HCT116 (cell line): Measurements from ENCODE around the gene FCHO2. TPM values are rescaled to one million over a fixed set of nuclear protein-coding genes. Genes with fewer than 3 reads are reported as not detected.

Experiments
- ATAC-seq: fragments of 200-7000 bp; cut with Tn5 transposase; 2 replicates; pipeline ENCODE4 v1.9.1; 2020; ENCODE audit warnings: mild to moderate bottlenecking, moderate library complexity
- BruUV-seq: library from RNA; stranded (reverse); fragments of 400-500 nt; replicated peaks from 2 replicates; lab custom pipeline; 2021; lab: Mats Ljungman, UMichigan
- CTCF ChIA-PET: fragments of 300-600 bp; sonication (Branson Sonifier 250); formaldehyde crosslinking; loops from one replicate; lab custom pipeline; 2021; ENCODE audit warnings: antibody characterized with exemption; lab: Charles Lee
- POLR2A ChIA-PET: fragments of 300-600, 350-600 bp; sonication (Branson Sonifier 250); formaldehyde crosslinking; loops from one replicate; lab custom pipeline; 2021; ENCODE audit warnings: antibody characterized with exemption; lab: Charles Lee
- RAD21 ChIA-PET, 2 experiments: fragments of 300-600 bp; sonication (Branson Sonifier 250); formaldehyde crosslinking; loops; one replicate each; lab custom pipeline; 2023; ENCODE audit warnings: low total read pairs in 2 of 2; ENCODE audit not compliant: uncharacterized antibody in 2 of 2, unreplicated experiment in 2 of 2, low non-redundant PET in 1 of 2; lab: Charles Lee
- DNase-seq: peaks from one replicate; pipeline ENCODE4 v3.0.0-alpha.2; 2010; ENCODE audit warnings: low read depth, low spot score
- H2AFZ ChIP-seq: fragments of 200-600 bp; shearing (Covaris generic), sonication (generic); 2 replicates; pipeline ENCODE4 v1.6.1; 2017; ENCODE audit warnings: low read depth, mixed run types, mixed read lengths, antibody characterized with exemption, low read length; ENCODE audit not compliant: poor library complexity, severe bottlenecking
- H3K27ac ChIP-seq: 2 replicates; pipeline ENCODE4 v1.5.1; 2012; ENCODE audit warnings: low read depth, low read length
- H3K27me3 ChIP-seq: fragments of 200-600 bp; sonication (generic); 2 replicates; pipeline ENCODE4 v1.6.1; 2016; ENCODE audit warnings: mixed run types, low read length, mixed read lengths; ENCODE audit not compliant: insufficient read depth
- H3K36me3 ChIP-seq, 2 experiments: fragments of 200-500 bp in 1 of 2; fragments of 200-600 bp in 1 of 2; sonication (Bioruptor generic) in 1 of 2; sonication (generic) in 1 of 2; 2 replicates each; pipeline versions ENCODE4 v1.5.1 to v1.6.1; 2014 to 2016; ENCODE audit warnings: low read length in 2 of 2, inconsistent platforms in 1 of 2, mixed read lengths in 1 of 2, mixed run types in 1 of 2; ENCODE audit not compliant: insufficient read depth in 2 of 2, control insufficient read depth in 1 of 2
- H3K4me1 ChIP-seq, 2 experiments: fragments of 200-600 bp in 1 of 2; sonication (generic) in 1 of 2; 2 replicates each; pipeline versions ENCODE4 v1.5.1 to v1.6.1; 2012 to 2017; ENCODE audit warnings: low read length in 2 of 2, inconsistent platforms in 1 of 2, mild to moderate bottlenecking in 1 of 2, mixed read lengths in 1 of 2, mixed run types in 1 of 2, moderate library complexity in 1 of 2; ENCODE audit not compliant: insufficient read depth in 2 of 2, control insufficient read depth in 1 of 2
- H3K4me2 ChIP-seq: fragments of 200-600 bp; sonication (generic); 2 replicates; pipeline ENCODE4 v1.6.1; 2017; ENCODE audit warnings: mixed run types, low read length, mixed read lengths
- H3K4me3 ChIP-seq, 2 experiments: fragments of 200-600 bp in 1 of 2; sonication (generic) in 1 of 2; replicated peaks in 1 of 2; 2 replicates each; pipeline ENCODE4 v1.5.1; 2011 to 2016; ENCODE audit warnings: low read length in 2 of 2, control low read depth in 1 of 2, low read depth in 1 of 2, mild to moderate bottlenecking in 1 of 2, mixed read lengths in 1 of 2, mixed run types in 1 of 2
- H3K79me2 ChIP-seq: fragments of 200-600 bp; sonication (generic); 2 replicates; pipeline ENCODE4 v1.6.1; 2017; ENCODE audit warnings: mild to moderate bottlenecking, mixed run types, low read length, moderate library complexity, mixed read lengths; ENCODE audit not compliant: insufficient read depth
- H3K9ac ChIP-seq: fragments of 200-600 bp; sonication (generic); 2 replicates; pipeline ENCODE4 v1.6.1; 2016; ENCODE audit warnings: low read length, mixed read lengths
- H3K9me2 ChIP-seq: fragments of 200-600 bp; sonication (generic), shearing (Covaris generic); 2 replicates; pipeline ENCODE4 v1.6.1; 2017; ENCODE audit warnings: mixed run types, mild to moderate bottlenecking, moderate library complexity; ENCODE audit not compliant: insufficient read depth
- H3K9me3 ChIP-seq, 2 experiments: fragments of 200-500 bp in 1 of 2; fragments of 200-600 bp in 1 of 2; sonication (Bioruptor generic) in 1 of 2; sonication (generic) in 1 of 2; 2 replicates each; pipeline ENCODE4 v1.6.1; 2014 to 2017; ENCODE audit warnings: low read length in 2 of 2, mixed read lengths in 2 of 2, inconsistent platforms in 1 of 2, low read depth in 1 of 2, mild to moderate bottlenecking in 1 of 2, mixed run types in 1 of 2, moderate library complexity in 1 of 2; ENCODE audit not compliant: control insufficient read depth in 1 of 2, insufficient read depth in 1 of 2
- H4K20me1 ChIP-seq: fragments of 200-600 bp; sonication (generic), shearing (Covaris generic); 2 replicates; pipeline ENCODE4 v1.6.1; 2017; ENCODE audit warnings: mixed run types, mild to moderate bottlenecking, moderate library complexity; ENCODE audit not compliant: insufficient read depth
- CEBPB ChIP-seq: IDR thresholded peaks from 2 replicates; pipeline ENCODE4 v1.6.1; 2012; ENCODE audit warnings: low read depth
- EGR1 ChIP-seq: IDR thresholded peaks from 2 replicates; pipeline ENCODE4 v1.6.1; 2012; ENCODE audit warnings: low read depth
- ELF1 ChIP-seq: IDR thresholded peaks from 2 replicates; pipeline ENCODE4 v1.6.1; 2012; ENCODE audit warnings: low read depth, borderline replicate concordance
- EZH2 ChIP-seq: fragments of 200-600 bp; sonication (generic); IDR thresholded peaks from 2 replicates; pipeline ENCODE4 v1.6.1; 2017; ENCODE audit warnings: antibody characterized with exemption, mixed run types
- FOSL1 ChIP-seq: IDR thresholded peaks from 2 replicates; pipeline ENCODE4 v1.6.1; 2012; ENCODE audit warnings: low read depth
- POLR2A ChIP-seq: IDR thresholded peaks from 2 replicates; pipeline ENCODE4 v1.7.0; 2011; ENCODE audit warnings: borderline replicate concordance; ENCODE audit not compliant: insufficient read depth, insufficient read length; ENCODE audit errors: extremely low read depth
- RAD21 ChIP-seq: IDR thresholded peaks from 2 replicates; pipeline ENCODE4 v1.6.1; 2012; ENCODE audit warnings: low read depth, mild to moderate bottlenecking
- SIN3A ChIP-seq: IDR thresholded peaks from 2 replicates; pipeline ENCODE4 v1.6.1; 2012; ENCODE audit warnings: low read depth
- SP1 ChIP-seq: IDR thresholded peaks from 2 replicates; pipeline ENCODE4 v1.6.1; 2012; ENCODE audit warnings: low read depth
- SRF ChIP-seq: IDR thresholded peaks from 2 replicates; pipeline ENCODE4 v1.6.1; 2012; ENCODE audit warnings: low read depth
- TCF7L2 ChIP-seq: IDR thresholded peaks from 2 replicates; pipeline ENCODE4 v1.7.0; 2011; ENCODE audit warnings: borderline replicate concordance, inconsistent platforms; ENCODE audit not compliant: insufficient read depth, insufficient read length; ENCODE audit errors: extremely low read depth
- YY1 ChIP-seq: IDR thresholded peaks from 2 replicates; pipeline ENCODE4 v1.6.1; 2011; ENCODE audit warnings: low read length, low read depth, moderate library complexity, mild to moderate bottlenecking; ENCODE audit not compliant: insufficient replicate concordance; ENCODE audit errors: extremely low read depth
- ZFX ChIP-seq: fragments of 450-650 bp; IDR thresholded peaks from 2 replicates; pipeline ENCODE4 v1.6.1; 2017
- ZNF274 ChIP-seq: fragments of 200-500 bp; sonication (Bioruptor generic); IDR thresholded peaks from 2 replicates; pipeline ENCODE4 v1.6.1; 2014; ENCODE audit warnings: mild to moderate bottlenecking, low read depth, low read length, inconsistent platforms
- intact Hi-C: fragments of 100-400 bp; cut with micrococcal nuclease; formaldehyde crosslinking; loops from 2 replicates; pipeline ENCODE4 v1.10.0; 2022
- total RNA-seq: library from RNA; stranded (reverse); gene quantifications from one replicate; pipeline ENCODE4 v1.2.1, GENCODE V29; 2021; ENCODE audit not compliant: unreplicated experiment
- TF ChIP-seq, protein P1 (sequence below): IDR thresholded peaks from 2 replicates; pipeline ENCODE4 v1.6.1; 2012
- TF ChIP-seq, protein P2 (sequence below), 3 experiments: fragments of 200-600 bp in 1 of 3; sonication (generic) in 1 of 3; IDR thresholded peaks in 2 of 3; conservative IDR thresholded peaks in 1 of 3; 2 replicates each; pipeline ENCODE4 v1.5.1; 2012 to 2017; ENCODE audit warnings: low read depth in 2 of 3, low read length in 2 of 3, antibody characterized with exemption in 1 of 3, borderline replicate concordance in 1 of 3, control low read depth in 1 of 3, mild to moderate bottlenecking in 1 of 3, mixed read lengths in 1 of 3, mixed run types in 1 of 3, moderate library complexity in 1 of 3; ENCODE audit not compliant: insufficient read depth in 1 of 3

FCHO2 gene
- total RNA-seq, 1 experiment from 2014 or later: 18.7 TPM

DNA sequence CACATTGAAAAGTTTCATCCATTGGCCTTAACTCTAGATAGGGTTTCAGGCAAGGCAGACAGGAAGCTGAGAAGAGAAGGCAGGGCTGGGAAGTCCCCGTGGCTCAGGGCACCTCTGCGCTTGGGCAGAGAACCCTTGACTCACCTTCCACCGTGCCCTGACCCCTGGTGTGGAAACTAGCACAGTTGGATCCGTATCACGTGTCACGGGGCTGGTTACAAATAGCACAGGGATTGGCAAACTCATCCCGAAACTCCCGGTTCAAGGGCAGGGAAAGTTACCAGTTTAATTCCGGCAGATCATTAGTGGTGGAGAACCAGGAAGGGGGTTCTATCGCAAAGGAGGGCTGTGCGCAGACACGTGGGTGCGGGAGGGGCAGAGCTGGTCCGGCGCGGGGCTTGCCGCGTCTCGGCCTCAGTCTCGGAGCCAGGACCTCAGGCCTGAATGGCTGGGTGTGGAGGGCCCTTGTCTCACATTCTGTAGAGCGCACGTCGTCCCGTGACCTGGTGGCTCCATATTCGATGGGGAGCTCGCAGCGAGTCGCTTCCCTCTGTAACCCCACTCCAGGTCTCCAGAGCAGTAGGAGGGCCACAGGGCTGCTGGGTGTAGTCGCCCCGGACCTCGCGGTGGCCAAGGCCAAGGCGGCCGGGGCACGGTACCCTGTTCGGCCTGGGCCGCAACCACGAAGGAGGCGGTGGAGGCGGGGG lies 163.8 kb downstream of the FCHO2 start:
- no TSS peak for BruUV-seq
- H3K27me3 ChIP-seq: no peaks in the 10 kb centered on the region
- peaks cover 0 to 22% of the 10 kb centered on the region in 2 experiments; a peak in 3 of 4 replicates for H3K4me1 ChIP-seq
- peak overlapping the region; percentile 99 for H3K4me2 ChIP-seq
- no peak overlapping the region for H3K9ac ChIP-seq
- ChIA-PET CTCF (no interaction called here), POLR2A (interaction anchor here (1.6 kb wide), 1 partner anchor 23 kb away, joined by 3 read pairs; no protein-coding TSS in a partner anchor), RAD21 (no interaction called here)
- no peaks in the 10 kb centered on the region for H3K9me3 ChIP-seq
- no peaks in the 10 kb centered on the region for H3K36me3 ChIP-seq
- no peaks in the 10 kb centered on the region for H3K9me2 ChIP-seq
- DNase-seq: no peak
- H2AFZ ChIP-seq: no peak overlapping the region
- H3K4me3 ChIP-seq: no peak overlapping the region
- H3K27ac ChIP-seq: no peak overlapping the region; the same call in 1 of the 2 replicates
- intact Hi-C loops: no loop called here
- no peaks in the 10 kb centered on the region for H4K20me1 ChIP-seq
- no peak for ATAC-seq
- H3K79me2 ChIP-seq: no peaks in the 10 kb centered on the region
- TF ChIP-seq SIN3A (no peak), FOSL1 (no peak), ELF1 (no peak), TCF7L2 (no peak), ZNF274 (no peak), EGR1 (no peak), ZFX (no peak), RAD21 (no peak), YY1 (no peak), SP1 (no peak), SRF (no peak), POLR2A (no peak), EZH2 (no peak), CEBPB (no peak)
- TF ChIP-seq, protein P1, sequence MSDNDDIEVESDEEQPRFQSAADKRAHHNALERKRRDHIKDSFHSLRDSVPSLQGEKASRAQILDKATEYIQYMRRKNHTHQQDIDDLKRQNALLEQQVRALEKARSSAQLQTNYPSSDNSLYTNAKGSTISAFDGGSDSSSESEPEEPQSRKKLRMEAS: no peak
- TF ChIP-seq, protein P2, sequence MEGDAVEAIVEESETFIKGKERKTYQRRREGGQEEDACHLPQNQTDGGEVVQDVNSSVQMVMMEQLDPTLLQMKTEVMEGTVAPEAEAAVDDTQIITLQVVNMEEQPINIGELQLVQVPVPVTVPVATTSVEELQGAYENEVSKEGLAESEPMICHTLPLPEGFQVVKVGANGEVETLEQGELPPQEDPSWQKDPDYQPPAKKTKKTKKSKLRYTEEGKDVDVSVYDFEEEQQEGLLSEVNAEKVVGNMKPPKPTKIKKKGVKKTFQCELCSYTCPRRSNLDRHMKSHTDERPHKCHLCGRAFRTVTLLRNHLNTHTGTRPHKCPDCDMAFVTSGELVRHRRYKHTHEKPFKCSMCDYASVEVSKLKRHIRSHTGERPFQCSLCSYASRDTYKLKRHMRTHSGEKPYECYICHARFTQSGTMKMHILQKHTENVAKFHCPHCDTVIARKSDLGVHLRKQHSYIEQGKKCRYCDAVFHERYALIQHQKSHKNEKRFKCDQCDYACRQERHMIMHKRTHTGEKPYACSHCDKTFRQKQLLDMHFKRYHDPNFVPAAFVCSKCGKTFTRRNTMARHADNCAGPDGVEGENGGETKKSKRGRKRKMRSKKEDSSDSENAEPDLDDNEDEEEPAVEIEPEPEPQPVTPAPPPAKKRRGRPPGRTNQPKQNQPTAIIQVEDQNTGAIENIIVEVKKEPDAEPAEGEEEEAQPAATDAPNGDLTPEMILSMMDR (IDR thresholded peaks at IDR 0.05 in 2 of 3, conservative IDR thresholded peaks at IDR 0.05 in 1 of 3; ENCODE audit: borderline replicate concordance in 1 of 3, insufficient read depth in 1 of 3, low read depth in 2 of 3, low read length in 2 of 3): no peak
- TF ChIP-seq, all 23 proteins: peak for 0
